NCI-H526 (cell line): ENCODE measurements around the gene TTBK1.
"Not testable (repeated sequence)": the region's sequence is repeated elsewhere in the genome, so short reads cannot be mapped to it uniquely, and the experiment has no call there.

Source experiments
- DNase-seq, 2 experiments: peaks; one replicate each; lab custom pipeline; 2025; lab: John Stamatoyannopoulos, UW

The TTBK1 gene

DNA sequence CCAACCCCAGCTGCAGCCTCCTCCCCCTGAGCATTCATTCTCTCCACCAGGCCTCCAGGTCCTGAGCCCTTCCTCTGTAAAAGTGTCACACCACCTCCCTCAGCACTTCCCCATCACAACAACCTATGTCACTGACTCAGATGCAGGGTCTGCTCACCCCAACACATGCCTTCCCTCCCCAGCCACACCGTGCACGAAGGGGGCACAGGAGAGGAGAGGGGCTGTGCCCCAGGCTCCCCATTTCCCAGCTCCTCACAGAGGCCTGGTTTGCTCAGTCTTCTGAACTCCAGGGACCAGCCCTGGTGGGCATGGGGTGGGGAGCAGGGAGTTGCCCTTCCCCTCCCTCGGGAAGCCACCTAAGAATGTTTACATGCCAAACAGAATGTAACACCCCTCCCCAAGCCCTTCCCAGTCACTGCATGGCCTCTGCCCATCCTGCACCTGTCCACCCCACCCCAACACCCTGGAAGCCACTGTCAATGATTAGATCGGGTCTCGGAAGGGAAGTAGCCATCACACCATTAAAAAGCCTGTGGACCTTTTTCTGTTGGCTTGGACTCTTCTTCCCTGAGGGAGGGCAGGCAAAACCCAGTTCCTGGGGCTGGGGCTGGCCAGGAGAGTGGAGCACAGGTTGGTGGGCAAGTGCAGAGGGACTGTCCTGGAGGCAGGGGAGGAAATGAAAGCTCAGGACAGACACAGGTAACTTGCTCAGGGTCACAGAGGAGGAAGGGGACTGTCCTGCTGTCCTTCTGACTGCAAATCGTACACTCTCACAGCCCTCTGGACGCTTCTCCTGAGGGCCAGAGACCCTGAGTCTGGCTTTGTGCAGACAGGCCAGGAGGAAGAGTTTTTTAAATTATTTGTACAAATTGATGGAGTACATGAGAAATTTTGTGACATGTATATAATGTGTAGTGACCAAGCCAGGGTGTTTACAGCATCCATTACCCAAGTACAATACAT is 44.7 kb downstream of the TTBK1 start:
- DNase-seq: no peak

DNA sequence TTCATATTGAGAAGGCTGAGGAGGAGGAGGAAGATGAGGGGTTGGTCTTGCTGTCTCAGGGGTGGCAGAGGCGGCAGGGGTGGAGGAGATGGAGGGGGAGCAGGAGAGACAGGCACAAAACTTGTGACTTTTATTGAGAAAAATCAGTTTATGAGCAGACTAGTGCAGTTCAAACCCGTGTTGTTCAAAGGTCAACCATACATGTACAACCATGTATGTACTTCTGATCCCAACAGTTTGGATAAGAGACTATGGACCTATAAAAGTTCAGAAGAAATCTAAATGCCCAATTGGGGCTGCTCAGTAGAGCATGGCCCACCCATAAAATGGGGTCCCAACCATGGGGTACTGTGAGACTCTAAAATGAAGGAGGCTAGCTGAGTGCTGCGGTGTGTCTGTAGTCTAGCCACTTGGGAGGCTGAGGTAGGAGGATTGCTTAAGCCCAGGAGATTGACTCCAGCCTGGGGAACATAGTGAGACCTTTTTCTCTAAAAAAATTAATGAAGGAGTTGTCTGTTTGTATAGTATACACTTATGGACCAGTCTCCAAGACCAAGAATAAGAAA is 47.1 kb downstream of the TTBK1 start:
- DNase-seq: no peak

DNA sequence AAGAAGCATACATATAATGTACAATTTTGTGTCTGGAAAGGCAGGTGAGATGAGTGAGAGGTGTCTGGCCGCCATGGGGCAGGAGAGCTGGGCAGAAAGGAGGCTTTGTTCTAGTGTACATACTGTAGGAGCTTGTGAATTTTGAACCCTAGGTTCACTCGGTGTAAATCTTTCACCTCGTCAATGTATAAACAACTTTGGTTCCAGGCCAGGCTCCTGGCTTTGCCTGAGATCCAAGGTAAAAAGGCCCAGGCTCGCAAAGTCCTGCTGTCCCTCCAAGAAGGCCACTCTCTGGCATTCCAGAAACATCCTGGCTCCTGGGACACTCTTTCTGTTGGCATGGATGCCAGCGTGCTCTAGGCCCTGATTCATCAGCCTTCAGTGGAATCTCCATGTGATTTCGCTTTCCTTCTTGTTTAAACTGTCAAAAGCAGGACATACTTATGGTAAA is 47.6 kb downstream of the TTBK1 start:
- no peak for DNase-seq

DNA sequence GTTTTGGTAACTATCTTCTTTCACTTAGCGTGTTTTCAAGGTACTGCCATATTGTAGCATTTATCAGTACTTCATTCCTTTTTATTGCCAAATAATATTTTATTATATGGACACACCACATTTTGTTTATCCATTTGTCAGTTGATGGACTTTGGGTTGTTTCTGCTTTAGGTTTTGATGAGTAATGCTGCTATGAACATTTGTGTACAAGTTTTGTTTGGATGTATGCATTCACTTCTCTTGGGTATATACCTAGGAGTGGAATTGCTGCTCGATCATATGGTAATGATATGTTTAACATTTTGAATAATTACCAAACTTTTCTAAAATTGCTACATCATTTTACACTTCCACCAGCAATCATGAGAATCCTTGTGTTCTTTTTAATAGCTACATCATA is 48.4 kb downstream of the TTBK1 start:
- no peak for DNase-seq

DNA sequence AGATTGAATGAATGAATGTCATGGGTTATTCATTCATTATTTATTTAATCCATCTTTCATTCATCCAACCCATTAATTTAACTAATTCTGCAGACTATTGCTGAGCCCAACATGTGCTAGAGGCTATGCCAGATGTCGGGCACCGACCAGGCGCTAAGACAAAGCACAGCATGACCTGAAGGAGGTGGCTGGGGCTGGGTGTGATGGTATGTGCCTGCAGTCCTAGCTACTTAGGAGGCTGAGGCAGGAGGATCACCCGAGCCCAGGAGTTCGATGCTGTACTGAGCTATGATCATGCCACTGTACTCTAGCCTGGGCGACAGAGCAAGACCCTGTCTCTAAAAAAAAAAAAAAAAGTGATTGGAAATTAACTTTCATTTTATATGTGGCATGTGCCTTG is 49.1 kb downstream of the TTBK1 start:
- DNase-seq: no peak

DNA sequence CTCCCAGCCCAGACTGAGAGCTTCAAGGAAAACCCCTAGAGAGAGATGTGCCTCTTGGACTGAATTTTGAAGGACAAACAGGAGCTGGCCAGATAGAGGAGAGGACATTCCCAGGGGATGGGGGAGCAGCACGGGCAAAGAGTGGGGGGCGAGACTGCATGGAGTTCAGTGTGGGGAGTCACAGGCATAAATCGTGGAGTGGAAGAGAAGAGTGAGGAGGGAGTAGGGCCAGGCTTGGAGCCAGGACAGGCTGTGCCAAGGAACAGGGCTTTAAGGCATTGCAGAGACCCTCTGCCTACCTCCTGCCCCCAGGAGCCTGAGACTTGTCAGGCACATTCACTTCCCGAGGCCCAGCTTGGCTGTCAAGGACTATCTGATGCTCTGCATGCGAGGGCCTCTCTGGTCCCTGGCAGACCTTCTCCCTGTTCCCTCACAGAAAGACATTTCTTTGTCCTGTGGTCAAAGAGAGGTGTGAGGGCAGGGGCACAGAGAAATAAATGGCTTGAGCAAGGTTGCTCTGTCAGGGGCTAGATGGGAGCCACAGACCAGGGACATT is 49.6 kb downstream of the TTBK1 start:
- no peak for DNase-seq

DNA sequence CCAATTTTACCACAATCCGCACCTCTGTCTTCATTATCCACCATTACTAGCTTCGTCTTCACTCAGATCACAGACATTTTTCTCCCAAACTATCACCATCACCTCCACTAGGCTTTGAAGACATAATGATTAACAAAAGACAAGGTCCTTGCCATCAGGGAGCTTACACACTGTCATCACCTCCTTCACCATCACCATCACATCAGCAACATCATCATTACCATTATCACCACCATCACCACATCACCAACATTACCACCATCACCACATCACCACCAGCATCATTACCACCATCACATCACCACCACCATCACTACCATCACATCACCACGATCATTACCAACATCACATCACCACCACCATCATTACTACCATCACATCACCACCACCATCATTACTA is 50.4 kb downstream of the TTBK1 start:
- DNase-seq: no peak

DNA sequence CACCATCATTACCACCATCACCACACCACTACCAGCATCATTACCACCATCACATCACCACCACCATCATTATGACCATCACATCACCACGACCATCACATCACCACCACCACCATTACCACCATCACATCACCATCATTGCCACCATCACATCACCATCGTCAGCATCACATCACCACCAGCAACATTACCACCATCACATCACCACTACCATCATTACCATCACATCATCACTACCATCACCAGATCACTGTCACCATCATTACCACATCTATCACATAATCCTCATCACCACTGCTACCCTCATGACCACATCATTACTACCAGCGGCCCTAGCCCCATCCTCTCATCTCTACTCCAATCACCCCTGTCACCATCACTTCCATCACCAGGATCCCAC is 51.3 kb downstream of the TTBK1 start:
- no peak for DNase-seq

DNA sequence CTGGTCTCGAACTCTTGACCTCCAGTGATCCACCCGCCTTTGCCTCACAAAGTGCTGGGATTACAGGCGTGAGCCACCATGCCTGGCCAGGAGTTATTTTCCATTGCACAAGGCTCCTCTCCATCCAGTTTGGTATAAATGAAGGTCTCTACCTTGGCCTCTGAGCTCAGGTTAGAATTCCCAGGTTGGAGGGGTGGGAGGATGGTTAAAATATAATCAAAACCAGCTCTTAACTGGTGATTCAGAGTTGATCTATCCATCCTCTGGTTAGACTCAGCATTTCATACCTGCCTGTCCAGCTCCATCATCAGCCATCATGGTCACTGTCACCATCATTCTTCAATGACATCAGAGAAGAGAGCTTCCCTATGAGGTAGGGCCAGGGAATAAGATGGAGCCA is 52.2 kb downstream of the TTBK1 start:
- no peak for DNase-seq

DNA sequence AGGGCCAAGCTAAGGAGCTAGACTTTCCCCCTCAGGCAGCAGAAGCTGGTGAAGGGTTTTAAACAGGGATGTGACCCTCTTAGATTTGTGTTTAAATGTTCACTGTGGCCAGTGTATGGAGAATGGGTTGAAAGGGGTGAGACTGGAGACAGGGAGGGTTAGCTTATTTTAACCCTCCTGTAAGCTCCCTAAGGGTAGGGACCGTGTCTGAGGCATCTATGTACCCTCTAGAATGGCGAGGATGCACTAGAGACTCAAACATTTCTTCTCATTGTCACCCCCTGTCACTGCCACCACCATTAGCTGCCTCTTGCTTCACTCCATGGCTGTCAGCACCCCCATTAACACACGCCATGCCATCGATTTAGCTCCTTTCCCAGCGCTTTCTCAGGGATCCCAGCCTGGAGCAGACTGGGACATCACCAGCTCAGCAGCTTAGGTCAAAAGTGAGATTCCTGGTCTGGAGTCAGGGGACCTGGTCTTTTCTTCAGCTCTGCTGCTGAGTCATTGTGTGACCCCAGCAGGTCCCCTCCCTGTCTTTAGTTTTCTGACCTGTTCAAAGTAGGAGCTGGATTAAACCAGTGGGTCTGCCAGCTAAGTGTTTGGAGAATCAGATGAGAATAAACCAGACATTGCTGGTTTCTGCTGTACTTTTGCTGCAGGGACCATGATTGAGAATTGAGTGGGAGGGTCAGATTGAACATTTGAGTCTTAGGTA is 53.7 kb downstream of the TTBK1 start:
- DNase-seq: no peak

DNA sequence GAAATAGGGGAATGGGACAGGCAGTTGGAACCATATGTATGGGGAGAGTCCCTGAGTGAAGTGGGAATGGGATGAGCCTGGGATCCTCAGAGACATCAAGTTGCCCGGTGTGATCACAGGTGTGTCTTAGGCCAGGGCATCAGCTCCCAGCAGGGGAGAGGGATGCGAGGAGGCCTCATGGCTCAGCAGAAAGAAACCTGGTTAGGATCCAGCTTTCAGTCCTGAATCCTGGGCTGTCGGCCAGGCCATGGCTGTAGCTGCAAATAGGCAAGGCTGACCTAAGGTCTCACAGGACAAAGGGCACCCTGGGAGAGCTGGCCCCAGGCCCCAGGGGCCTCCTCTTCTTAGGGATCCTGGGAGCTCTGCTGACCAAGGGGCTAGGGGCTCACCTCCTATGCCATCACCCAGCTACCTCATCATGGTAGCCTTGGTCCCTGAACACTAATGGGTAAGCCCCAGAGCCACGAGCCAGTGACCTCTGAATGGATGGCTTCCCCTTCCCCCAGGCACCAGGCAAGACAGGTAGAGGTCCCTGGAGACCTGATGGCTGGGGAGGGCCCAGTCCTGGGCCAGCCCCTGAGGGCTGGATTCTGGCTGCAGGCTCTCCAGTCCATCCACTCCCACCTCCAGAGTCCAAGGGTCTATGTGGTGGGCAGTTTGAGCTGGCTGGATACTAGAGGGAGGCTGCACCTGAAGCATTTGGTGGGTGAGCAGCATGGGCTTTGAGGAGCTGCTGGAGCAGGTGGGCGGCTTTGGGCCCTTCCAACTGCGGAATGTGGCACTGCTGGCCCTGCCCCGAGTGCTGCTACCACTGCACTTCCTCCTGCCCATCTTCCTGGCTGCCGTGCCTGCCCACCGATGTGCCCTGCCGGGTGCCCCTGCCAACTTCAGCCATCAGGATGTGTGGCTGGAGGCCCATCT is 54.6 kb downstream of the TTBK1 start, which contains the start of gene SLC22A7:
SLC22A7 (plus strand) TSS at position 617 of the 921 bp plus-strand sequence; CDS start at position 716, 99 bp downstream.
- no peak for DNase-seq

DNA sequence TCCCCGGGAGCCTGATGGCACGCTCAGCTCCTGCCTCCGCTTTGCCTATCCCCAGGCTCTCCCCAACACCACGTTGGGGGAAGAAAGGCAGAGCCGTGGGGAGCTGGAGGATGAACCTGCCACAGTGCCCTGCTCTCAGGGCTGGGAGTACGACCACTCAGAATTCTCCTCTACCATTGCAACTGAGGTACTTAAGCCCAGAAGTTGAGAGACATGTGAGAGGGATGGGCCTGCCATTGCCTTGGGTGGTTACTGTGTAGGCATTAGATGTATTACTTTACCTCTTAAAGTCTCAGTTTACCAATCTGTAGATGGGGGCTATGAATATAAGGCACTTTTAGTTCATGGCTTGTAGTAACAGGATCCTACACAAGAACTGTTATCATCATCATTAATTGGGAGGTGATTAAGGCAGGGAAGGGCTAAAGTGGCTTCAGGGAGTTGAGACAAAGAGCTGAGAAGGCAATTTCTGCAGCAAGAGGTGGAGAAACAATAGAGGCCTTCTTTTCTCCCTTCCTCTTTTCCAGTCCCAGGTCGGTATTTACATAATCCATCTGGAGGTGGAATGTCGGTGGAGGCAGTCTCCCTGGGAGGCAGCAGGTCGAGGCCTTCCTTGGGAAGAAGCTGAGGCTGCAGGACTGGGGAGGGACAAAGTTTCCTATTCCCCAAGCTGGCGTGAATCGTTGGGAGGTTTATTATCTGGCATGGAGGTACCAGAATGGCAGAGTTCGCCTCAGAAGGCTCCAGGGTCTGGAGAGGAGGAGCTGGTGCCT is 55.5 kb downstream of the TTBK1 start:
- no peak for DNase-seq

DNA sequence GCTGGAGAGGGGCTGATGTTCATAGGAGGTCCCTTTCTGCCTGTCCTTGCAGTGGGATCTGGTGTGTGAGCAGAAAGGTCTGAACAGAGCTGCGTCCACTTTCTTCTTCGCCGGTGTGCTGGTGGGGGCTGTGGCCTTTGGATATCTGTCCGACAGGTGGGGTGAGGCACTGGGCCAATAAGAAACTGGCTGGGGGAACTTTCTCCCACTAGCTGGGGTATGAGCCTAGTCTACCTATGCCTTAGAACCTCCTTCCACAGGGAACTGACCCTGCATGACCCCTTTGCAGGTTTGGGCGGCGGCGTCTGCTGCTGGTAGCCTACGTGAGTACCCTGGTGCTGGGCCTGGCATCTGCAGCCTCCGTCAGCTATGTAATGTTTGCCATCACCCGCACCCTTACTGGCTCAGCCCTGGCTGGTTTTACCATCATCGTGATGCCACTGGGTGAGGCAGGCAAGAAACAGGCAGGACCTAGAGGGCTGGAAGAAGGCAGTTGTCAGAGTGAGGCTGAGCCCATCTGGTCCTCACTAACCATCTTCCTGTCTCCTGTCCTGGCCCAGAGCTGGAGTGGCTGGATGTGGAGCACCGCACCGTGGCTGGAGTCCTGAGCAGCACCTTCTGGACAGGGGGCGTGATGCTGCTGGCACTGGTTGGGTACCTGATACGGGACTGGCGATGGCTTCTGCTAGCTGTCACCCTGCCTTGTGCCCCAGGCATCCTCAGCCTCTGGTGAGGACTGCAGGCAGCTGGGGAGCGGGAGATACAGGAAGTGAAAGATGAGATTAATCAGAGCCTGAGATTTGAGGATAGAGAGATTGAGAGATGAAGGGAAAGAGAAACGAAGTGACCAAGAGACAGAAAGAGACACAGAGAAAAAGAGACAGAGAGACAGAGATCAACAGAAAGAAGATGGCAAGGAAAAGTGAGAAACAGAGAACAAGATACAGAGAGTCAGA is 56.3 kb downstream of the TTBK1 start:
- no peak for DNase-seq

DNA sequence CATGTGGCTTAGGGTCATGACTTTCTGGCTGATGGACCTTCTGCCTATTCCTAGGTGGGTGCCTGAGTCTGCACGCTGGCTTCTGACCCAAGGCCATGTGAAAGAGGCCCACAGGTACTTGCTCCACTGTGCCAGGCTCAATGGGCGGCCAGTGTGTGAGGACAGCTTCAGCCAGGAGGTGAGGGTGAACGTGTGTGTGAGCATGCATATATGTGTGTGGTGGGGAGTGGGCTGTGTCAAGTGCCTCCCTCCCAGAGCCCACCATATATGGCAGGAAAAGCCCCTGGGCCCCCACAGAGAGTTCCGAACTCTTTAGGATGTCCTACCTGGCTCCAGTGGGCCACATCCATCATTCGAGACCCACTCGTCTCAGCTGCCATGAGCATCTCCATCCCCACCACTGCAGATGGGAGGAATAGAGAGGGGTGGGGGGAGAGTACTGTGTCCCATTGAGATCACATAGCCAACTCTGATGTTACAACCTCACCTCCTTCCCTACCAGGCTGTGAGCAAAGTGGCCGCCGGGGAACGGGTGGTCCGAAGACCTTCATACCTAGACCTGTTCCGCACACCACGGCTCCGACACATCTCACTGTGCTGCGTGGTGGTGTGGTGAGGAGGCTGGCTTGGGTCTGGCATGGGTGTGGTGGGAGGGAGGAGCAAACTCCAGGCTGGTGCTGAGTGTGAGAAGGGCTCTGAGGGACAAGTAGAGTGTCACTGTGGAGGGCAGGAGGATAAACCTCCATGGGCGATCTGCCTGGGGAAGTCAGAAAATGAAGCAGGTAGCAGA is 58.0 kb downstream of the TTBK1 start:
- DNase-seq: no peak

DNA sequence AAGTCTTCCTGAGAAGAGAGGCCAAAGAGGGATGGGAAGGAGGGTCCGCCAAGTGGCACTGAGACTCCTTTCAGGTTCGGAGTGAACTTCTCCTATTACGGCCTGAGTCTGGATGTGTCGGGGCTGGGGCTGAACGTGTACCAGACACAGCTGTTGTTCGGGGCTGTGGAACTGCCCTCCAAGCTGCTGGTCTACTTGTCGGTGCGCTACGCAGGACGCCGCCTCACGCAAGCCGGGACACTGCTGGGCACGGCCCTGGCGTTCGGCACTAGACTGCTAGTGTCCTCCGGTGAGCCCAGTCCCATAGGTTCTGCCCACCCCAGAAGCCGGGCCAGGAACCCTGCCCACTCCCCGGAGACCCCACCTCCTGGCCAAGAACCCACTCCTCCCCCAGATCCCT is 58.8 kb downstream of the TTBK1 start:
- no peak for DNase-seq

DNA sequence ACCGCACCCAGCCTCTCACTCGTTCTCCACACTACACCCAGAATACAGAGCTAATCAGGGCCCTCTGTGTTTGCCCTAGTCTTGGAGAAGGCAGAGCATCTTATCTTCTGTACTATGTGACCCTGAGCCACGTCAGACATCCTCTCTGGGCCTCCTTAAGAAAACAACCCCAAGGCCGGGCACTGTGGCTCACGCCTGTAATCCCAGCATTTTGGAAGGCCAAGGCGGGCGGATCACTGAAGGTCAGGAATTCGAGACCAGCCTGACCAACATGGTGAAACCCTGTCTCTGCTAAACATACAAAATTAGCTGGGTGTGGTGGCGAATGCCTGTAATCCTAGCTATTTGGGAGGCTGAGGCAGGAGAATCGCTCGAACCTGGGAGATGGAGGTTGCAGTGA is 59.7 kb downstream of the TTBK1 start:
- DNase-seq: not testable (repeated sequence)

DNA sequence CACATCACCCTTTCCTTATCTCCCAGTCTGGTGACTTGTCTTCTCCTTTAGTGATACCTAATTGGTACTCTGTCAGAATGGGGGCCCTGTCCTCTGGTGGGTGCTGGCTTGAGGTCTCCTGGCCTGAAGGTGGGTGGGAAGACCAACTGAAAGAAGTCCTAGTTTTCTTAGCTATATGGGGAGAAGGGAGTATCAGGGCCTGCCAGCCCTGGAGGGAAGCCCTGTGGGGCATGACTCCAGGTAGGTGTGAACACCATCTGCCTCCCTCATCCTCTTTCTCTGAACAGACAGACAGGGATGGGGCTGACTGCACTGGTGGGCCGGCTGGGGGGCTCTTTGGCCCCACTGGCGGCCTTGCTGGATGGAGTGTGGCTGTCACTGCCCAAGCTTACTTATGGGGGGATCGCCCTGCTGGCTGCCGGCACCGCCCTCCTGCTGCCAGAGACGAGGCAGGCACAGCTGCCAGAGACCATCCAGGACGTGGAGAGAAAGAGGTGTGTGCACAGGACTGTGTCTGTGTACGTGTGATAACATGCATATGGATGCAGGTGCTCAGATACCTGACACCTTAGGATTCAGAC is 60.6 kb downstream of the TTBK1 start:
- DNase-seq: no peak

DNA sequence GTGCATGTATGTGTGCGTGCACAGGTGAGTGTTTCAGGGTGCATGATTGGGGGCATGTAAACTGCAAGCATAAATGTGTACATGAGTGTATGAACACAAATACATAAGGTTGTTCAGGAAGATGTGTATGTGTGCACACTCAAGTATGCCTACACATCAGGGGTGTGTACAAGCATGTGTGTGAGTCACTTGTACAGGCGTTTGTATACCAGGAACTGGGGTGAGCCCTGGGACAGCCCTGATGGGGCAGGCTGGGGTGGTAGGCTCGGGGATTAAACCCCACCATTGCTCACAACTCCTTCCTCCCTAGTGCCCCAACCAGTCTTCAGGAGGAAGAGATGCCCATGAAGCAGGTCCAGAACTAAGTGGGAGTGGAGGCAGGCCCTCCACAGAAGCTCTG is 61.1 kb downstream of the TTBK1 start:
- DNase-seq: no peak
